Suprapubic skin (tissue), 4 donors: ENCODE results near the gene EVA1C.

ENCODE experiments used
- EP300 ChIP-seq: sonication (generic); formaldehyde crosslinking; IDR thresholded peaks from one replicate; pipeline ENCODE4 v1.6.1; 2017; ENCODE audit warnings: antibody characterized with exemption
- POLR2AphosphoS5 ChIP-seq, 3 donors: sonication (generic); formaldehyde crosslinking; IDR thresholded peaks; one replicate each; pipeline ENCODE4 v1.6.1; 2017; ENCODE audit warnings: antibody characterized with exemption in 3 of 3
- TF ChIP-seq, protein P1 (sequence below), 2 donors: fragments of 200-600 bp in 1 of 2; fragments of 450-650 bp in 1 of 2; sonication (generic) in 1 of 2; IDR thresholded peaks; one replicate each; pipeline ENCODE4 v1.5.1; 2016 to 2019; ENCODE audit warnings: antibody characterized with exemption in 2 of 2, mild to moderate bottlenecking in 1 of 2, moderate library complexity in 1 of 2

DNA sequence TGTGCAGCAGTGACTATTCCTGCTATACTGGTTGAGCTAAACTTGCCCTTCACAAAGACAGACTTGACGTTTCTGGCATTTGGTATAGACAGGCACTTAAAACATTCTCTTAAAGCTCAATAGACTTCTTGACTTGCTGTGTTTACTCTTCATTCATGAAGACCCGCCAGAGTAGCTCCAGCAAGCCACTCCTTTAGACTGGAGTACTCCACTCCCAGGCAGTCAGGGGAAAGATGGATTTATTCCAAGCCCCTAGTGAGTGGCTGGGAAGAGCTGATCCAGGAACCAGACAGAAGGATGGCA, 70.7 kb downstream of the EVA1C start:
- TF ChIP-seq, protein P1, sequence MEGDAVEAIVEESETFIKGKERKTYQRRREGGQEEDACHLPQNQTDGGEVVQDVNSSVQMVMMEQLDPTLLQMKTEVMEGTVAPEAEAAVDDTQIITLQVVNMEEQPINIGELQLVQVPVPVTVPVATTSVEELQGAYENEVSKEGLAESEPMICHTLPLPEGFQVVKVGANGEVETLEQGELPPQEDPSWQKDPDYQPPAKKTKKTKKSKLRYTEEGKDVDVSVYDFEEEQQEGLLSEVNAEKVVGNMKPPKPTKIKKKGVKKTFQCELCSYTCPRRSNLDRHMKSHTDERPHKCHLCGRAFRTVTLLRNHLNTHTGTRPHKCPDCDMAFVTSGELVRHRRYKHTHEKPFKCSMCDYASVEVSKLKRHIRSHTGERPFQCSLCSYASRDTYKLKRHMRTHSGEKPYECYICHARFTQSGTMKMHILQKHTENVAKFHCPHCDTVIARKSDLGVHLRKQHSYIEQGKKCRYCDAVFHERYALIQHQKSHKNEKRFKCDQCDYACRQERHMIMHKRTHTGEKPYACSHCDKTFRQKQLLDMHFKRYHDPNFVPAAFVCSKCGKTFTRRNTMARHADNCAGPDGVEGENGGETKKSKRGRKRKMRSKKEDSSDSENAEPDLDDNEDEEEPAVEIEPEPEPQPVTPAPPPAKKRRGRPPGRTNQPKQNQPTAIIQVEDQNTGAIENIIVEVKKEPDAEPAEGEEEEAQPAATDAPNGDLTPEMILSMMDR (IDR thresholded peaks at IDR 0.05) = no peak
- TF ChIP-seq POLR2AphosphoS5 (IDR thresholded peaks at IDR 0.05) (no peak), EP300 (no peak)
